ENCODE results near the gene CEPT1. TPM values are rescaled to one million over a fixed set of nuclear protein-coding genes. Genes with fewer than 3 reads are reported as not detected.
"Not testable (repeated sequence)": the region's sequence is repeated elsewhere in the genome, so short reads cannot be mapped to it uniquely, and the experiment has no call there.

Gene CEPT1
- total RNA-seq, result 49.9 TPM
- long read RNA-seq, transcript CEPT1-201 (9 exons, 2,198 nt), result major isoform, 68 of 105 reads
- long read RNA-seq, transcript CEPT1-209 (9 exons, 1,957 nt), result minor isoform, 9 of 105 reads
- long read RNA-seq, partial matches to known transcripts, result 12 of 105 reads
- long read RNA-seq, other reads (novel, unspliced or antisense), result 15 of 105 reads

- DNase-seq (ENCODE audit: low spot score), result peak; percentile 97
These were observed at the start of gene CEPT1, which contains the start of gene DRAM2 for GRCh38 chr1:111139956-111140679. TSS of gene CEPT1 (plus strand) at chr1:111140223. CDS start at chr1:111147715, 7,492 bp downstream. TSS of gene DRAM2 (minus strand) at chr1:111140093. CDS start at chr1:111131554, 8,539 bp downstream.

GRCh38 chr1:111095421-111095820 is 44.6 kb upstream of the CEPT1 start:
- not testable (repeated sequence) for DNase-seq (ENCODE audit: low spot score)

- DNase-seq (ENCODE audit: low spot score), result no peak
These were observed 42.5 kb upstream of the CEPT1 start for GRCh38 chr1:111097356-111098099.

- DNase-seq (ENCODE audit: low spot score), result no peak
These were observed 40.7 kb upstream of the CEPT1 start for GRCh38 chr1:111099289-111099688.

GRCh38 chr1:111101854-111102642 is 38.0 kb upstream of the CEPT1 start:
- no peak for DNase-seq (ENCODE audit: low spot score)

DNA sequence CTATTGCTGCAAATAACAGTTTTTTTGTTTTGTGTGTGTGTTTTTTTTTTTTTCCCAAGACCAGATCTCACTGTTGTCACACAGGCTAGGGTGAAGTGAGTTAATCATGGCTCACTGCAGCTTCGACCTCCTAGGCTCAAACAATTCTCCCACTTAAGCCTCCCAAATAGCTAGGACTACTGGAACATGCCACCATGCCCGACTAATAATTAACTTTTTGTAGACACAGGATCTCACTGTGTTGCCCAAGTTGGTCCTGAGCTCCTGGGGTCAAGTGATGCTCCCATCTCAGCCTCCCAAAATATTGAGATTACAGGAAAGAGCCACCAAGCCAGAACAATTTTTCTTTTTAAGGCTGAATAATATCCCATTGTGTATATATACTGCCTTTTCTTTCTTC is 35.0 kb upstream of the CEPT1 start:
- no peak for DNase-seq (ENCODE audit: low spot score)

DNA sequence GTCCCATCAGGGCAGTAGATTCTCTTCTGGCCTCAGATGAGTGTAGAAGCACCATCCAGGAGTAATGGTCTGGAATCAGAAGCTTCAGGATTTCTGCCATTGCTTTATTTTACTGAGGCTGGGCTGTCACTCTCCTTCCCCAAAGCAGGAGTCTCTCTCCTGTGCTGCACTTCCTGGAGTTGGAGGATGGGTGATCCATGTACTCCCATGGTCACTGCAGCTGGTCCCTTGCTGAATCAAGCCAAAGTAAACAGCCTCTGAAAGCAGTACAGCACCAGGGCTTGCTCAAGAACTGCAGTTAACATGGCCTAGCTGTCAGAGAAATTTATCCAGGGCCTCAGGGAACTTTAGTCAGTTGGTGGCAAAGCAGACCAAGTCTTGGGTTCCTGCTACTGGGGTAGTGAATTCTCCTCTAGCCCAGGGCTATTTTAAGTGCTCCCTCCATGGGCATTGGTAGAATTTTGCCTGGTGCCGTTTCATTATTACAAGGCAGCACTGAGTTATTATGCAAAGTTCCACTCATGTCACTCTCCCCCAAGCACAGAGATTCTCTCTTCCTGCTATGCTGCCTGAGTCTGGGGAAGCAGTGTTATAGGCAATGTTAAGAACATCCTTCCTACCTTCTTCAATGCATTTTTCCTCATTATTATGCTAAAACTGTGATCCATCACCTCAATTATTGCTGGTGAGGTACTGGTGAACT is 29.7 kb upstream of the CEPT1 start:
- no peak for DNase-seq (ENCODE audit: low spot score)

DNA sequence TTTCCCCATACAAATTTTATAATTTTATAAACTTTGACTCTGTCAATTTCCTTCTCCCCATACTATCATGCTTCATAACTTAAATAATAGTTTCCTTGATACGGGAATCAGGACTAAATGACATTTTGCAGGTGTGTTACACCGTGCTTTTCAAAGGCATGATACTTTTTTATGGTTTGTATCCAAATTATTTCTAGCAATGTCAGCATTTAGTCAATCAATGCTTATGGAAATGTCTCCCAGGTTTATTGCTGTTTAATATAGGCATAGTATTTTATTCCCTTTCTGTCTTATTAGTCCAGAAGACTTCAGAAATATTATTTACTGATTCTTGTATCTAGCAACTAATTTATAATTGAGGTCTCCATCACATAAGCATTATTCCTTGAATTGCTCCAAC is 23.5 kb upstream of the CEPT1 start:
- no peak for DNase-seq (ENCODE audit: low spot score)

GRCh38 chr1:111126354-111126753 is 13.7 kb upstream of the CEPT1 start:
- no peak for DNase-seq (ENCODE audit: low spot score)

DNA sequence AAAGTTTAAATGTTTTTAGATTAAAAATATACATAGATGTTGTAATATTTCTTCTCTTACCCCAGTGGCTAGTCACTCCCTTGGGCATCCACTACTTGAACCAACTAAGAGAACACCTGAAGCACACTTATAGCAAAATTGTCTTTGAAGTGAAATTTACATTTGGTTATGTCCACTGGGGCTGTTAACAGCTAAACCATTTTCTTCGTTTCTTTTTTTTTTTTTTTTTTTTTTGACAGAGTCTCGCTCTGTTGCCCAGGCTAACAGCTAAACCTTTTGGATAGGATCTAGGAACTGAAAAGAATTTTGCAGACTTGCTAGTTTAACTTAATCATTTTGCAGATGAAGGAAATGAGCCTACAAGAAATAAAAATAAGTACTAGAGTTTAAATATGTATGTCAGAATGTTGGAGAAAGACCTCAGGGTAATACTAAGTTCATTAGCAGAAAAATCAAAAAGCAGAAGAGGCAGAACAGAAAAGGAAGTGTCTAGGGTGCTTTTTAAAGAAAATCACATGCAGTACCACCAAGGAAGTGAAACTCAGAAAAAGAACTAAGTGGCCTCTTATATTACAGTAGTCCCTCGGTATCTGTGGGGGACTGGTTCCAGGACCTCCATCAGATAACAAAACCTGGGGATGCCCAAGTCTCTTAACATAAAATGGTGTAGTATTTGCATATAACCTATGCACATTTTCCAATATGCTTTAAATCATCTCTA is 11.9 kb upstream of the CEPT1 start:
- DNase-seq (ENCODE audit: low spot score), result no peak

- DNase-seq (ENCODE audit: low spot score), result no peak
These were observed 10.6 kb upstream of the CEPT1 start for GRCh38 chr1:111129376-111129775.

- DNase-seq (ENCODE audit: low spot score), result no peak
These were observed 8.3 kb upstream of the CEPT1 start for GRCh38 chr1:111131693-111132092.

DNA sequence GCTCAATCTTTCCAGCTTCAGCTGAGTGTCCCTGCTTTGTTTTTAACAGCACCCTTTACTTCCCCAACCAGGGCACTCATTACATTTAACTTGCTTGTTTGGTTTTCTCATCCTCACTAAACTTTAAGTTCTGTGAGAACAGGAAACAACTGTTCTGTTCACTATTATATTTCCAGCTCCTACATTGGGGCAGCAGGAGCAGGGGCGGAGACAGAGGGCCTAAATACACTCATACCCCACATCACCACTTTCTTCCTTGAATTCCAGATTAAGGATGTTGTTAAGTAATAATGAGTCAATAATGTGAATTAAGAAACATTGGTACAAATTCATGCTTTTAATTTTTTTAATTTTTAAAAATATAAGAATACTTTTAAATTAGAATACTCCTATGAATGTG is 6.2 kb upstream of the CEPT1 start:
- DNase-seq (ENCODE audit: low spot score), result no peak

GRCh38 chr1:111139324-111139955 is 583 bp upstream of the CEPT1 start:
- DNase-seq (ENCODE audit: low spot score), result no peak

DNA sequence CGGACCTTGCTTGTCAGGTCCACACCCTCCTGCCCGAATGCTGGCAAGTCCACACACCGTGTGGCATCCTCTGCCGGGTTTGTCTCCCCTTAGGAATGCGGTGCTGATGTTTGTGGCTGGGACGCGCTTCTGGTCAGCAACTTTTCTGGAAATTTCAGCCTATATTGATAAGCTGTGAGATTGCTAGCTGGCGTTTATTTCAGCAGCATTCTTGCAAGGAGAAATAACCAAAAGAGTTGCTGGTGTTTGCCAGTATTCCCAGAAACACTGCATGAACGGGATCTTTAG is 601 bp downstream of the CEPT1 start:
- no peak for DNase-seq (ENCODE audit: low spot score)

- no peak for DNase-seq (ENCODE audit: low spot score)
These were observed 1.5 kb downstream of the CEPT1 start for GRCh38 chr1:111141245-111142220.

DNA sequence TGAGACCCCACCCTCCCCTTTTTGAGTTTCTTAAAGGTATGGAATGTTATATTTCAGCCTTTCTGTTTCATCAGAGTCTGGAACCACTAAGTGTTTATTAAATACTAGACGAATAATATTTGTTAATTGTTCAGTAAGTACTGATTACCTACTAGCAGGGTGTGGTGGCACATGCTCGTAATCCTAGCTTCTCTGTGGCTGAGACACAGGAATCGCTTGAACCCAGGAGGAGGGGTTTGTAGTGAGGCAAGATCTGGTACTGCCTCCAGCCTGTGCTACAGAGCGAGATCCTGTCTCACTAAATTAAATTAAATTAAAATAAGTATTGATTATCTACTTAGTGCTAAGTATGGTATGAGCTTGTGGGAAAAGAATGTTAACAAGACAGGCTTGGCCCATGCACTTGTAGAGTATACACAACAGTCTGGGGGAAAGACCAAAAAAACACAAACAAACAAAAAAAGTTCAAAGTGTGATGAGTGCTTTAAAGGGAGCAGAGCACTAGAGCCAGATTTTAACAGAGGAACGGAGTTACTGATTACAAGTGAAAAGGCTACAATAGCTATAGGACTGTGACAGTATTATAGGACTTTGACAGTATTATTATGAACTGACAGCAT is 2.4 kb downstream of the CEPT1 start:
- DNase-seq (ENCODE audit: low spot score), result no peak

DNA sequence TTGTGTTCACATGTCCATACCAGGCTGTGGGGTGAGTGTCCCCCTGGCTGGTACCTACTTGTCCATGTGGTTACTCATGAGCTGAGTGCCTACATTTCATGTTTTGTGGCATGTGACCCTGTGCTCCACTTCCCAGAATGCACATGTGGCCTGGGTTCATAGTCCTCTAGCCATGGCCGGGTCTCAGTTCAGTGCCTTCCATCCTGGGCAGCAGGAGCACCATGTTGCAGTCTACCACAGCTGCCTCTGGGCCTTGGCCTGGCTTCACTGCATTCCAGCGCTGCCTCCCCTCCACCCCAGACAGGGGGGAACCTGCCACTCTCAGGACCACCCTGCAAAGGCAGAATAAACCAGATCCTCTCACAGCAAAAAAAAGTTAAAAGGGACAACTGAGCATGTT is 5.5 kb downstream of the CEPT1 start:
- DNase-seq (ENCODE audit: low spot score), result no peak

Measured in mesenteric fat pad (tissue), 1 donor.